ENCODE measurements around the gene EGFL7.

EGFL7 gene

DNA sequence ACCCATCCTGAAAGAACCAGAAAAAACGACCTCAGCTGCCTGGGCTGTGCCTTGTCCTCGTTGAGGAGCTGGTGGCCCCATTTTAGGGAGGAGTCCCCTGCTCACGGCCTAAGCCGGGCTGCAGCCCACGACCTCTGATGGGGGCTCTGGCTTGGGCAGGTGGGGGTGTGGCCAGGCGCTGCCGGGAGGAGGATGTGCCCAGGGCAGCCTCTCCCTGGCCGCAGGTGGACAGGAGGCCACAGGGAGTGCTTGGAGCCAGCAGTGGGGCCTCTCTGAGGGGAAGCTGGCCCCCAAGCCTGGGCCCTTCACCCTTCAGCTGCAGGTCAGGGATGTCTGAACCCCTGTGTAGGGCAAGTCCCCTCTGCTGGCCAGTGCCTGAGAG is 52.2 kb downstream of the EGFL7 start:
- no peak for DNase-seq
- no peak overlapping the region for H3K4me3 ChIP-seq (ENCODE audit: low read depth, low read length)

GRCh38 chr9:136717399-136717798 is 54.7 kb downstream of the EGFL7 start:
- DNase-seq = no peak
- no peak for TF ChIP-seq CTCF (IDR thresholded peaks at IDR 0.05; ENCODE audit: low read depth, low read length)
- H3K9me3 ChIP-seq = no peaks in the 10 kb centered on the region
- no peak overlapping the region for H3K4me3 ChIP-seq (ENCODE audit: low read depth, low read length)
- peaks cover 37% of the 10 kb centered on the region for H3K36me3 ChIP-seq
- no peaks in the 10 kb centered on the region for H3K27me3 ChIP-seq
- peaks cover 40% of the 10 kb centered on the region for H3K4me1 ChIP-seq

More for the DNA sequence above, 52.2 kb downstream of the EGFL7 start:
- no peak for TF ChIP-seq CTCF (IDR thresholded peaks at IDR 0.05; ENCODE audit: low read depth, low read length)
- Histone ChIP-seq H3K36me3 (peaks cover 23% of the 10 kb centered on the region), H3K9me3 (no peaks in the 10 kb centered on the region), H3K27me3 (no peaks in the 10 kb centered on the region), H3K4me1 (peaks cover 18% of the 10 kb centered on the region)

DNA sequence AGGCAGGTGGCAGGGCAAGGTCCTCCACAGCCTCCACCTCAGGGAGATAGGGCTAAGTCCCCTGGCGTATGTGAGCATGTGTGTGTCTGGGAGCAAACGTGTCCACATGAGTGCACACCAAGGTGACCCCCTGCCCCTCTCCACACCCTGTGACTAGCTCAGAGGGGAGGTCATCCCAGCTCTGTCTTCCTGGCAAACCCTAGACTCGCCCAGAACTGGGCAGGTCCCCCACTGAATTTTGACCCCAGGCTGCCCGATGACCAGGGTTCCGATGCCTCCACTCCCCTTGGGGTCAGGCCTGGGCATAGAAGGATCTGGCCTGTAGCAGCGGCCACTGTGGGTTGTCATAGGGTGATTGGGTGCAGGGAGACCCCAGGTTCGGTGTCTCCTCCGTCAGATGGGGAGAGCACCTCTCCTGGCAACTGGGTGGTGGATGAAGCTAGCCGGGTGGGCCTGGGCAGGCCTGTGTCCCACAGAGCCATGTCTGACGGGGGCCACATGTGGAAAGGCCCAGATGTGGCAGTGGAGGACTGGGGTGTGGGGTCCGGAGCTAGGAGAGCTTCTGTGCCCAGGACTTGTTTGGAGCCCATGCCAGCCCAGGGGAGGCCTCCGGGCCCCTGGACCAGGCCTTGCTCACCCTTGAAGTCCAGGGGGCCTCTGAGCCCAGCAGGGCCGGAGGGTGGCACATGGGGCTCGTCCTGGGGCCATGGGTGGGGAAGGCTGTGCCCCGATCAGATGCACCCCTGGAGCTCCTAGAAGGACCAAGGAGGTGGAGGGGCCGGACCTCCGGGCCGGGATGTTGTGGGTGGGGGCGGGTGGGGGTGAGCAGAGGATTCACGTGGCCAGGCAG is 55.9 kb downstream of the EGFL7 start:
- H3K4me1 ChIP-seq = peaks cover 43% of the 10 kb centered on the region

DNA sequence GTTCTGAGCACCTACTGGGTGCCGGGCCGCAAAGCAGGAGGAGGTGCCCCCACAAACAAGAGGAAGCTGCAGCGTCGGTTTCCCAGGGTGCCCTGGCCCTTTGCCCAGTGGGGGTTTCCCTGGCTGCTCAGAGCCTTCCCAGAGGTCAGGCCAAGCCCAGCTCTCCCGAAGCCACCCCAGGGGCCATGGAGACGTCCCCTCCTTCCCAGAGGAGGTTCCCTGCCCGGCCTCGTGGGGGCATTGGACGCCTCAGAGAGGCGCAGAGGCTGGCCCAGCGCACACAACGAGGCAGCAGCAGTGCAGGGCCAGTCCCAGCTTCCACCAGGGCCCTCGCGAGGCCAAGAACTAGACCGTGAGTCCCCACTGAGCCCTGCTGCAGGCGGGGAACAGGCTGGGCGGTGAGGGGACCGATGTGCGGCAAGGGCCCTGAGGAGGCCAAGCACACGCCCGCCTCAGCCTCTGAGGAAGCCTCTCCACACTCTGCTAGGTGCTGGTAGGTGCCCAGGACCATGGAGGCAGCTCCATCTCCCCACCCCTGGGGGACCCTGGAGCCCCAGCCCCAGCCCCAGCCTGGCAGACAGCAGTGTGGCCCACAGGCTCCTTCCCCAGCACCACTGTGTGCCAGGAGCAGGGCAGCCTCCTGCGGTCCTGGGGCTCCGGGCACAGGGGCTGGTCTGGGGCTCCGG is 56.6 kb downstream of the EGFL7 start:
- peaks cover 35% of the 10 kb centered on the region for H3K4me1 ChIP-seq
- H3K36me3 ChIP-seq = peaks cover 50% of the 10 kb centered on the region
- no peak for DNase-seq
- no peaks in the 10 kb centered on the region for H3K9me3 ChIP-seq
- TF ChIP-seq CTCF (IDR thresholded peaks at IDR 0.05; ENCODE audit: low read depth, low read length) = no peak
- H3K4me3 ChIP-seq (ENCODE audit: low read depth, low read length) = no peak overlapping the region
- no peaks in the 10 kb centered on the region for H3K27me3 ChIP-seq

More for the DNA sequence above, 55.9 kb downstream of the EGFL7 start:
- peaks cover 48% of the 10 kb centered on the region for H3K36me3 ChIP-seq
- DNase-seq = no peak
- H3K4me3 ChIP-seq (ENCODE audit: low read depth, low read length) = no peak overlapping the region
- no peak for TF ChIP-seq CTCF (IDR thresholded peaks at IDR 0.05; ENCODE audit: low read depth, low read length)
- no peaks in the 10 kb centered on the region for H3K9me3 ChIP-seq
- H3K27me3 ChIP-seq = no peaks in the 10 kb centered on the region

DNA sequence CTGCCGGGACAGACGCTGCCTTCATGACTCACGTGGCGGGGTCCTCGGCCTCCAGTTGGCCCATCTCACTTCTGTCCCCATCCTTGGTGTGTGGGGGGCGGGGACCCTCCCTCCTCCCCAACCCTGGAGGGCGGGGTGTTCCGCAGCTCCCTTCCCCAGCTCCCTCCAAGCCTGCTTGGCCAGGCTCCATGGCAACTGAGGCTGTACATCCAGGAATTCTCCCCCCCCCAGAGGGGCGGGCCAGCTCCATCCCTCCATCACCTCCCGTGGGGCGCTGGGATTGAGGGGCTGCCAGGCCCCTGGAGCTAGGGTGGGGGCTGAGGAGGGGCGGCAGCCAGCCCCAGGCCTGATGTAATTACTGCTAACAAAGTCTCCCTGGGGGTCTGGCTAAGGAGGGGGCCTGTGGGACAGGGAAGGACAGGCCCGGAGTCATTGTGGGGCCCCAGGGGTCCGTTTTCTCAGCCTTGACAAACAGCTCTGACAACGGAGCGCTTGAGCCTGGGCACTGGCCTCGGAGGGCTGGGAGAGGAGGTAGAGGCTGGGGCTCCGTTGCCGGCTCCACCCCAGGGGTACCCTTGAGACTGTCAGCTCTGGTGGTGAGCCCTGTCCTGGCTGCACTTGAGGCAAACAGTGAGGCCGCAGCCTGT is 57.7 kb downstream of the EGFL7 start:
- no peak for TF ChIP-seq CTCF (IDR thresholded peaks at IDR 0.05; ENCODE audit: low read depth, low read length)
- peaks cover 53% of the 10 kb centered on the region for H3K36me3 ChIP-seq

More for the DNA sequence above, 57.7 kb downstream of the EGFL7 start:
- no peaks in the 10 kb centered on the region for H3K9me3 ChIP-seq
- H3K4me1 ChIP-seq = peaks cover 31% of the 10 kb centered on the region
- peak; percentile 60 for DNase-seq
- H3K27me3 ChIP-seq = no peaks in the 10 kb centered on the region
- no peak overlapping the region for H3K4me3 ChIP-seq (ENCODE audit: low read depth, low read length)
